Endothelial cell of umbilical vein (primary cell): ENCODE measurements around the gene MED29. TPM values are rescaled to one million over a fixed set of nuclear protein-coding genes. Genes with fewer than 3 reads are reported as not detected.

Experiments
- BruUV-seq: library from RNA; stranded (reverse); fragments of 400-500 nt; replicated peaks from 2 replicates; lab custom pipeline; 2021; lab: Mats Ljungman, UMichigan
- CTCF ChIA-PET: fragments of 300-600, 350-600 bp; sonication (Branson Sonifier 250); formaldehyde crosslinking; loops from one replicate; lab custom pipeline; 2021; ENCODE audit warnings: antibody characterized with exemption, inconsistent platforms; lab: Charles Lee
- POLR2A ChIA-PET: fragments of 300-600, 350-600 bp; sonication (Branson Sonifier 250); formaldehyde crosslinking; loops from one replicate; lab custom pipeline; 2021; ENCODE audit warnings: antibody characterized with exemption, inconsistent platforms; lab: Charles Lee
- DNase-seq: peaks from one replicate; pipeline ENCODE4 v3.0.0-alpha.2; 2011; ENCODE audit warnings: low read depth, low spot score
- FAIRE-seq: peaks from 2 replicates; lab custom pipeline; 2011; peaks lifted over from hg19 to GRCh38; lab: Jason Lieb, UNC
- H2AFZ ChIP-seq: 2 replicates; pipeline ENCODE4 v1.6.0; 2012; ENCODE audit warnings: low read depth, low read length, control low read depth, inconsistent platforms
- H3K27ac ChIP-seq: 2 replicates; pipeline ENCODE4 v1.5.1; 2011; ENCODE audit warnings: low read depth, mild to moderate bottlenecking, control low read depth, low read length, moderate library complexity; ENCODE audit not compliant: insufficient read depth
- H3K27me3 ChIP-seq, 2 experiments: 2 replicates each; pipeline versions ENCODE4 v1.6.0 to v1.6.1; 2011; ENCODE audit warnings: low read length in 2 of 2, mixed read lengths in 1 of 2; ENCODE audit not compliant: control insufficient read depth in 2 of 2, insufficient read depth in 2 of 2
- H3K36me3 ChIP-seq, 2 experiments: 2 replicates in 1 of 2; 3 replicates in 1 of 2; pipeline ENCODE4 v1.5.1; 2011; ENCODE audit warnings: low read length in 2 of 2, mild to moderate bottlenecking in 1 of 2, moderate library complexity in 1 of 2; ENCODE audit not compliant: control insufficient read depth in 2 of 2, insufficient read depth in 2 of 2; ENCODE audit errors: extremely low read depth in 1 of 2
- H3K4me1 ChIP-seq: 3 replicates; pipeline ENCODE4 v1.5.1; 2011; ENCODE audit warnings: mild to moderate bottlenecking, low read length; ENCODE audit not compliant: control insufficient read depth, insufficient read depth; ENCODE audit errors: extremely low read depth
- H3K4me2 ChIP-seq: 2 replicates; pipeline ENCODE4 v1.6.1; 2011; ENCODE audit warnings: low read length, control low read depth, mixed read lengths; ENCODE audit not compliant: insufficient read depth
- H3K4me3 ChIP-seq, 3 experiments: fragments of 200-600 bp in 1 of 3; sonication (generic), shearing (Covaris generic) in 1 of 3; replicated peaks in 1 of 3; 2 replicates each; pipeline ENCODE4 v1.5.1; 2011 to 2016; ENCODE audit warnings: control low read depth in 3 of 3, low read length in 3 of 3, mild to moderate bottlenecking in 2 of 3, inconsistent platforms in 1 of 3, low read depth in 1 of 3, moderate library complexity in 1 of 3; ENCODE audit not compliant: insufficient read depth in 1 of 3
- H3K79me2 ChIP-seq: 2 replicates; pipeline ENCODE4 v1.6.0; 2012; ENCODE audit warnings: low read length, inconsistent platforms; ENCODE audit not compliant: control insufficient read depth, insufficient read depth
- H3K9ac ChIP-seq: replicated peaks from 2 replicates; pipeline ENCODE3; 2011; ENCODE audit warnings: low read length, control low read depth; ENCODE audit not compliant: insufficient read depth; ENCODE audit errors: extremely low read depth
- H3K9me1 ChIP-seq: replicated peaks from 3 replicates; pipeline ENCODE4 v1.6.0; 2011; ENCODE audit warnings: mild to moderate bottlenecking, low read length; ENCODE audit not compliant: control insufficient read depth, insufficient read depth; ENCODE audit errors: extremely low read depth
- H3K9me3 ChIP-seq: replicated peaks from 2 replicates; pipeline ENCODE4 v1.5.1; 2012; ENCODE audit warnings: low read length, inconsistent platforms; ENCODE audit not compliant: control insufficient read depth, insufficient read depth
- H4K20me1 ChIP-seq: replicated peaks from 2 replicates; pipeline ENCODE3; 2011; ENCODE audit warnings: mild to moderate bottlenecking, low read length; ENCODE audit not compliant: control insufficient read depth, insufficient read depth; ENCODE audit errors: extremely low read depth
- EZH2 ChIP-seq: IDR thresholded peaks from 2 replicates; pipeline ENCODE4 v1.6.1; 2012; ENCODE audit warnings: borderline replicate concordance, low read depth, mild to moderate bottlenecking, moderate library complexity, low read length, inconsistent platforms; ENCODE audit not compliant: severe bottlenecking
- GATA2 ChIP-seq: IDR thresholded peaks from 2 replicates; pipeline ENCODE4 v1.7.0; 2011; ENCODE audit warnings: low read depth, mild to moderate bottlenecking, moderate library complexity, mixed read lengths, low read length; ENCODE audit not compliant: insufficient read length, insufficient read depth
- JUN ChIP-seq: IDR thresholded peaks from 2 replicates; pipeline ENCODE4 v1.6.1; 2011; ENCODE audit warnings: borderline replicate concordance, low read depth; ENCODE audit not compliant: insufficient read length, insufficient read depth
- MYC ChIP-seq: IDR thresholded peaks from one replicate; pipeline ENCODE4 v1.6.1; 2011; ENCODE audit warnings: mild to moderate bottlenecking, low read depth, low read length
- POLR2A ChIP-seq: IDR thresholded peaks from 2 replicates; pipeline ENCODE4 v1.6.1; 2012; ENCODE audit warnings: low read depth, mild to moderate bottlenecking, control low read depth, low read length
- POLR2AphosphoS5 ChIP-seq: IDR thresholded peaks from 2 replicates; pipeline ENCODE4 v1.6.1; 2012; ENCODE audit warnings: low read depth, mild to moderate bottlenecking, control low read depth, low read length, moderate library complexity; ENCODE audit not compliant: insufficient read depth
- dilution Hi-C: fragments of 300-500 bp; cut with MboI; formaldehyde crosslinking; loops from one replicate; pipeline ENCODE4 v1.15.0; 2019; ENCODE audit warnings: low sequenced_read_pairs; ENCODE audit not compliant: extremely low pct_ligation_motif_present
- intact Hi-C: fragments of 100-400 bp; cut with micrococcal nuclease; formaldehyde crosslinking; loops from one replicate; pipeline ENCODE4 v1.10.0; 2022
- polyA plus RNA-seq, 4 experiments: library from polyadenylated mRNA; depleted of rRNA in 3 of 4; stranded (reverse) in 3 of 4; unstranded in 1 of 4; fragments of >200 nt; gene quantifications; 2 replicates each; pipeline versions ENCODE4 v1.2.1 to v1.2.3, GENCODE V29; 2011 to 2012; ENCODE audit warnings: missing spikeins in 1 of 4
- total RNA-seq: library from RNA; stranded (reverse); gene quantifications from 2 replicates; pipeline ENCODE4 v1.2.3, GENCODE V29; 2021
- TF ChIP-seq, protein P1 (sequence below), 2 donors: IDR thresholded peaks; 1 replicate in 1 of 2; 2 replicates in 1 of 2; pipeline ENCODE4 v1.5.1; 2011; ENCODE audit warnings: low read length in 2 of 2, mild to moderate bottlenecking in 2 of 2, moderate library complexity in 2 of 2, control low read depth in 1 of 2, inconsistent platforms in 1 of 2, low read depth in 1 of 2; ENCODE audit not compliant: insufficient read depth in 1 of 2; ENCODE audit errors: extremely low read depth in 1 of 2

MED29 gene
- total and polyA plus RNA-seq, 2 donors (not counting 3 experiments of a cell fraction or from before 2014, with no cell fraction given): 25.5 to 50.4 TPM

DNA sequence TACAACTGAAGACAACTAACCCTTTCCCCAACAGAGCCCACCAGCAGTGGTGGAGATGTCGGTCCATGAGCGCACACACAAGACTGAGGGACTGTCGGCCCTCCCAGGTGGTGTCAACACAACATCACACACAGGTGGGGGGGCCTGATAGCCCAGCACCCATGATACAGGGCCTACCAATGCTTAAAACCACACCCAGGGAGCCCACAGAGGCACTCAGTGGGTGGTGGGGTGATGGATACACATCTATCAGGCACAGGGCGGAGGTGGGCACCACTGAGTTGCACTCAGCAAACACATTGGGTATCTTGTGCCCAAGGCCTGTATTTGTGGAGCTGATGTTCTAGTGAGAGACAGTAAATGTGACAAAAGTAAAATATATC is 8.5 kb downstream of the MED29 start:
- Histone ChIP-seq H3K27ac (no peak overlapping the region), H3K9me3 (no peaks in the 10 kb centered on the region), H2AFZ (no peak overlapping the region), H3K27me3 (no peaks in the 10 kb centered on the region), H3K9ac (no peak overlapping the region), H4K20me1 (no peaks in the 10 kb centered on the region), H3K79me2 (no peaks in the 10 kb centered on the region), H3K4me2 (no peak overlapping the region), H3K4me1 (peaks cover 20% of the 10 kb centered on the region), H3K4me3 (no peak overlapping the region), H3K36me3 (peaks cover 0 to 7% of the 10 kb centered on the region in 2 experiments), H3K9me1 (no peaks in the 10 kb centered on the region)
- ChIA-PET POLR2A (interaction anchor here (0.8 kb wide), 1 partner anchor 9 kb away, joined by 3 read pairs; the partner anchor contains the start of genes MED29 and PAF1), CTCF (interaction anchor here (2.9 to 4.5 kb wide), 2 partner anchors 12 kb away, joined by 22 to 147 read pairs; partner anchors contain the start of gene PLEKHG2)
- dilution Hi-C loops (no loop called here), intact Hi-C loops (no loop called here)
- TF ChIP-seq JUN (no peak), POLR2A (no peak), MYC (no peak), EZH2 (no peak), POLR2AphosphoS5 (no peak), GATA2 (no peak)
- TF ChIP-seq, protein P1, sequence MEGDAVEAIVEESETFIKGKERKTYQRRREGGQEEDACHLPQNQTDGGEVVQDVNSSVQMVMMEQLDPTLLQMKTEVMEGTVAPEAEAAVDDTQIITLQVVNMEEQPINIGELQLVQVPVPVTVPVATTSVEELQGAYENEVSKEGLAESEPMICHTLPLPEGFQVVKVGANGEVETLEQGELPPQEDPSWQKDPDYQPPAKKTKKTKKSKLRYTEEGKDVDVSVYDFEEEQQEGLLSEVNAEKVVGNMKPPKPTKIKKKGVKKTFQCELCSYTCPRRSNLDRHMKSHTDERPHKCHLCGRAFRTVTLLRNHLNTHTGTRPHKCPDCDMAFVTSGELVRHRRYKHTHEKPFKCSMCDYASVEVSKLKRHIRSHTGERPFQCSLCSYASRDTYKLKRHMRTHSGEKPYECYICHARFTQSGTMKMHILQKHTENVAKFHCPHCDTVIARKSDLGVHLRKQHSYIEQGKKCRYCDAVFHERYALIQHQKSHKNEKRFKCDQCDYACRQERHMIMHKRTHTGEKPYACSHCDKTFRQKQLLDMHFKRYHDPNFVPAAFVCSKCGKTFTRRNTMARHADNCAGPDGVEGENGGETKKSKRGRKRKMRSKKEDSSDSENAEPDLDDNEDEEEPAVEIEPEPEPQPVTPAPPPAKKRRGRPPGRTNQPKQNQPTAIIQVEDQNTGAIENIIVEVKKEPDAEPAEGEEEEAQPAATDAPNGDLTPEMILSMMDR (IDR thresholded peaks at IDR 0.05; ENCODE audit: extremely low read depth in 1 of 2, insufficient read depth in 1 of 2, low read depth in 1 of 2, low read length in 2 of 2): no peak
- FAIRE-seq (no peak), DNase-seq (no peak)
- no TSS peak for BruUV-seq
